Measurements from ENCODE around the gene MNT.

Gene MNT

GRCh38 chr17:2337544-2338314 lies 63.1 kb downstream of the MNT start:
- peak overlapping the region; percentile 89 for H3K4me3 ChIP-seq (ENCODE audit: low read depth, low read length)
- TF ChIP-seq, protein P1, sequence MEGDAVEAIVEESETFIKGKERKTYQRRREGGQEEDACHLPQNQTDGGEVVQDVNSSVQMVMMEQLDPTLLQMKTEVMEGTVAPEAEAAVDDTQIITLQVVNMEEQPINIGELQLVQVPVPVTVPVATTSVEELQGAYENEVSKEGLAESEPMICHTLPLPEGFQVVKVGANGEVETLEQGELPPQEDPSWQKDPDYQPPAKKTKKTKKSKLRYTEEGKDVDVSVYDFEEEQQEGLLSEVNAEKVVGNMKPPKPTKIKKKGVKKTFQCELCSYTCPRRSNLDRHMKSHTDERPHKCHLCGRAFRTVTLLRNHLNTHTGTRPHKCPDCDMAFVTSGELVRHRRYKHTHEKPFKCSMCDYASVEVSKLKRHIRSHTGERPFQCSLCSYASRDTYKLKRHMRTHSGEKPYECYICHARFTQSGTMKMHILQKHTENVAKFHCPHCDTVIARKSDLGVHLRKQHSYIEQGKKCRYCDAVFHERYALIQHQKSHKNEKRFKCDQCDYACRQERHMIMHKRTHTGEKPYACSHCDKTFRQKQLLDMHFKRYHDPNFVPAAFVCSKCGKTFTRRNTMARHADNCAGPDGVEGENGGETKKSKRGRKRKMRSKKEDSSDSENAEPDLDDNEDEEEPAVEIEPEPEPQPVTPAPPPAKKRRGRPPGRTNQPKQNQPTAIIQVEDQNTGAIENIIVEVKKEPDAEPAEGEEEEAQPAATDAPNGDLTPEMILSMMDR (IDR thresholded peaks at IDR 0.05; ENCODE audit: insufficient read depth, low read depth, low read length, missing control alignments), result no peak
- peak; percentile 54 for DNase-seq (ENCODE audit: low read depth)

GRCh38 chr17:2336852-2337543 lies 63.9 kb downstream of the MNT start, which contains the start of gene SGSM2:
Gene SGSM2, plus strand, starts transcription at chr17:2337501. Its CDS starts 188 bp downstream, at chr17:2337689.
- peak; percentile 75 for DNase-seq (ENCODE audit: low read depth)
- peak within 1 kb of the TSS; percentile 89 for H3K4me3 ChIP-seq (ENCODE audit: low read depth, low read length)
- TF ChIP-seq, protein P1 (IDR thresholded peaks at IDR 0.05; ENCODE audit: insufficient read depth, low read depth, low read length, missing control alignments), result no peak

- H3K4me3 ChIP-seq (ENCODE audit: low read depth, low read length), result peak within 1 kb of the TSS; percentile 89
- DNase-seq (ENCODE audit: low read depth), result peak; percentile 93
- TF ChIP-seq, protein P1 (IDR thresholded peaks at IDR 0.05; ENCODE audit: insufficient read depth, low read depth, low read length, missing control alignments), result no peak
Observed at GRCh38 chr17:2336215-2336851, 64.5 kb downstream of the MNT start, which contains the start of gene TSR1. Gene TSR1, minus strand, starts transcription at chr17:2336457. Its CDS starts 30 bp downstream, at chr17:2336427.

GRCh38 chr17:2335726-2336214 lies 65.1 kb downstream of the MNT start:
- DNase-seq (ENCODE audit: low read depth), result no peak

More at GRCh38 chr17:2335726-2336214, 65.1 kb downstream of the MNT start:
- TF ChIP-seq, protein P1 (IDR thresholded peaks at IDR 0.05; ENCODE audit: insufficient read depth, low read depth, low read length, missing control alignments), result no peak
- peak overlapping the region; percentile 89 for H3K4me3 ChIP-seq (ENCODE audit: low read depth, low read length)

Measured in GM12865 (cell line).